Tibial artery (tissue), 4 donors: Measurements from ENCODE around the gene RANBP2.
"Not testable (repeated sequence)": the region's sequence is repeated elsewhere in the genome, so short reads cannot be mapped to it uniquely, and the experiment has no call there.

ENCODE experiments used
- DNase-seq, 2 donors: peaks; one replicate each; pipeline ENCODE4 v3.0.0-alpha.2; 2019
- H3K27ac ChIP-seq, 2 donors: fragments of 200-600 bp; sonication (generic) in 1 of 2; 1 replicate in 1 of 2; 2 replicates in 1 of 2; pipeline ENCODE4 v1.5.1; 2018 to 2019; ENCODE audit warnings: mild to moderate bottlenecking in 1 of 2
- H3K27me3 ChIP-seq, 2 donors: fragments of 200-600 bp; sonication (generic) in 1 of 2; one replicate each; pipeline versions ENCODE4 v1.5.1 to v1.6.0; 2016 to 2019
- H3K36me3 ChIP-seq, 3 donors: fragments of 200-600 bp; sonication (generic) in 2 of 3; one replicate each; pipeline ENCODE4 v1.5.1; 2016 to 2019; ENCODE audit warnings: mild to moderate bottlenecking in 2 of 3
- H3K4me1 ChIP-seq, 4 donors: fragments of 200-600 bp; sonication (generic) in 2 of 4; 1 replicate in 3 of 4; 2 replicates in 1 of 4; pipeline ENCODE4 v1.5.1; 2016 to 2019
- H3K4me3 ChIP-seq, 2 donors: fragments of 200-600 bp; sonication (generic) in 1 of 2; 1 replicate in 1 of 2; 2 replicates in 1 of 2; pipeline ENCODE4 v1.5.1; 2018 to 2019; ENCODE audit warnings: mild to moderate bottlenecking in 2 of 2
- H3K9me3 ChIP-seq, 3 donors: fragments of 200-600 bp; sonication (generic) in 1 of 3; one replicate each; pipeline ENCODE4 v1.5.1; 2016 to 2019
- CTCF ChIP-seq, 2 experiments: fragments of 200-600 bp in 1 of 2; fragments of 450-650 bp in 1 of 2; IDR thresholded peaks; one replicate each; pipeline ENCODE4 v1.5.1; 2017 to 2019; ENCODE audit warnings: antibody characterized with exemption in 2 of 2, mild to moderate bottlenecking in 1 of 2, moderate library complexity in 1 of 2
- intact Hi-C: fragments of 100-400 bp; cut with DNase I; formaldehyde crosslinking; loops from one replicate; pipeline ENCODE4 v1.15.0; 2023; ENCODE audit warnings: low total_unique reads

The RANBP2 gene

DNA sequence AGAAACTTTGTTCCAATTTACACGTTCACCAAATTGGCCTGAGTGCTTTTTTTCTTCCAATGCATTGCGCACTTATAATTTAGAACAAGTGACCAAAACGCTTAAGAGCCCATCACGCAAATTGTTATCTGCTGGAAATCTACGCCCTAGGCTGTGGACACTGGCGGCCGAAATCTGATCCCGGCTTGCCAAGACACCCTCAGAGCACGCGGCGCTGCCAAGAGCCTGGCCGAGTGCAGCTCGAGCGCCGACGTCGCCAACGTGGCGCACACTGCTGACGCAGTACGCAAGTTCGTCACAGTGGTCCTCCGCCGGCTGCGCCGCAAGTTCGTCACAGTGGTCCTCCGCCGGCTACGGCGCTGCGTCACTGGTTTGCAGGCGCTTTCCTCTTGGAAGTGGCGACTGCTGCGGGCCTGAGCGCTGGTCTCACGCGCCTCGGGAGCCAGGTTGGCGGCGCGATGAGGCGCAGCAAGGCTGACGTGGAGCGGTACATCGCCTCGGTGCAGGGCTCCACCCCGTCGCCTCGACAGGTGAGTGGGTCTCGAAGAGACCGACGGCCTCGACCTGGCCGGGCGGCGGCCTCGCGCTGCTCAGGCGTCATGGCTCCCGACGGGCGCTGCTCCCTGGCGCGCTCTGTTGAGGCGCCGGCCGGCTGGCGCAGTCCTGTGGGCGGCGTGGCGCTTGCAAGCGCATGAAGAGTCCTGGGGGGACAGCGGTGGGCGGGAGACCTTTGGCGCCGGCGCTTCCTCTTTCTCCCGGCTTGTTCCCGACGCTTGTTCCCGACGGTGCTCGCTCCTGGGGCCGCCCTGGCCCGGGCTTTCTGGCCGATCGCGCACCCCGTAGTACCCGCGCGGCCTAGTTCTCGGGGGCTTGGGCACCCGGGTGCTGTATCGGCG lies at the start of gene RANBP2:
TSS of gene RANBP2 (plus strand) at position 334 of the 896 bp plus-strand sequence. CDS start at position 459, 125 bp downstream.
- intact Hi-C loops, result no loop called here
- no peaks in the 10 kb centered on the region for H3K9me3 ChIP-seq
- H3K27me3 ChIP-seq, result no peaks in the 10 kb centered on the region
- H3K36me3 ChIP-seq, result no peaks in the 10 kb centered on the region
- no peak for TF ChIP-seq CTCF (IDR thresholded peaks at IDR 0.05)
- peak within 1 kb of the TSS; percentile 67 to 83 for H3K4me3 ChIP-seq
- H3K27ac ChIP-seq, result peak within 1 kb of the TSS; percentile 89 to 95
- DNase-seq, result peak; percentile 90 to 97
- H3K4me1 ChIP-seq, result peaks cover 4 to 28% (median 9%) of the 10 kb centered on the region in 4 donors

DNA sequence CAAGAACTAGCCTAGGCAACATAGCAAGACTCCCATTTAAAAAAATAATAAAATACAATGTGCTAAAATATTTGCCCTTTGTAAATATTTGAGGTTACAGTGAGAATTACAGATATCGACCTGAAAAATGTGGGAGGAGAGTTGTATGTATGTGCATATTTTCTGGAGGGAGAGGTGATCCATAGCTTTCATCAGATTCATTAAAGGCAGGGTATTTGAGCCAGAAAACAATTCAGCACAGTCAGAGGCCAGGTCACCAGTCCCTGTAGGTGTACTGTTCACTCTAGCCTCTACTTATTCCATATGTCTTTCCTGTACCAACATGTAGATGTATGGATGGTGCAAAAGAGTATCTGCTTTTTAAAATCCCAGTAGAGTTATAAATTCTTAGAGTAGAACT lies 49.0 kb upstream of the RANBP2 start:
- Histone ChIP-seq H3K4me1 (peaks cover 0 to 18% (median 0%) of the 10 kb centered on the region in 4 donors), H3K36me3 (peaks cover 6 to 16% (median 15%) of the 10 kb centered on the region in 3 donors)
- intact Hi-C loops, DNase-seq, H3K27me3 ChIP-seq, H3K4me3 ChIP-seq, H3K27ac ChIP-seq, H3K9me3 ChIP-seq: not testable (repeated sequence)

- peaks cover 14 to 22% (median 15%) of the 10 kb centered on the region in 3 donors for H3K36me3 ChIP-seq
- H3K4me1 ChIP-seq, intact Hi-C loops, H3K4me3 ChIP-seq, H3K27me3 ChIP-seq, H3K9me3 ChIP-seq, H3K27ac ChIP-seq, DNase-seq: not testable (repeated sequence)
Observed at GRCh38 chr2:108672200-108672805, 47.0 kb upstream of the RANBP2 start.

- Histone ChIP-seq H3K36me3 (peaks cover 15 to 24% (median 21%) of the 10 kb centered on the region in 3 donors), H3K4me1 (peaks cover 0 to 37% (median 10%) of the 10 kb centered on the region in 4 donors)
- H3K4me3 ChIP-seq, H3K27me3 ChIP-seq, H3K9me3 ChIP-seq, H3K27ac ChIP-seq, DNase-seq, intact Hi-C loops: not testable (repeated sequence)
Observed at GRCh38 chr2:108676522-108676921, 42.8 kb upstream of the RANBP2 start.

DNA sequence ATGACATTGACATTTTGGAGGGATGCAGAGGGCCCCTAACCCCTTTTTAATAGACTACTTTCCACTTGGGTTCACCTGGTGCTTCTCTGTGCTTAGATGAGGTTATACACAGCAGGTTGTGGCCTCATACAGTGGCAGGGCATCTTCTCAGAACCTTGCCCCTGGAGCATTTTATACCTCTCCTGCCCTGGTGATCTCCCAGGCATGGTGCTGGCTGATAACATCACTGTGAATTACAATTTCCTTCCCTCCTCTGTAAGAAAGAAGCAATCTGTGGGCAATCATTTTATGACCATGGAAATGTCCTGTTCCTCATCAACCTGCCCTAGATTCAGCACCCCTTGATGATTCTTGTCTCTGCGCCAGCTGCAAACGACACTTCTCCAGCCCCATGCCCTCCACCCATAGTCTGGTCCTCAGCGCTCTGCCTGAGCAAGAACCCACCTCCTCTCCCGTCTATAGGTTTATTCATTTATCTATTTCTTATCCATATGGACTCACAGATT lies 42.0 kb upstream of the RANBP2 start:
- H3K4me3 ChIP-seq, H3K27me3 ChIP-seq, DNase-seq, intact Hi-C loops, H3K9me3 ChIP-seq: not testable (repeated sequence)
- peak overlapping the region in 1 of 2 donors; percentile 49 for H3K27ac ChIP-seq
- H3K4me1 ChIP-seq, result peaks cover 0 to 37% (median 10%) of the 10 kb centered on the region in 4 donors
- peaks cover 15 to 24% (median 17%) of the 10 kb centered on the region in 3 donors for H3K36me3 ChIP-seq

DNA sequence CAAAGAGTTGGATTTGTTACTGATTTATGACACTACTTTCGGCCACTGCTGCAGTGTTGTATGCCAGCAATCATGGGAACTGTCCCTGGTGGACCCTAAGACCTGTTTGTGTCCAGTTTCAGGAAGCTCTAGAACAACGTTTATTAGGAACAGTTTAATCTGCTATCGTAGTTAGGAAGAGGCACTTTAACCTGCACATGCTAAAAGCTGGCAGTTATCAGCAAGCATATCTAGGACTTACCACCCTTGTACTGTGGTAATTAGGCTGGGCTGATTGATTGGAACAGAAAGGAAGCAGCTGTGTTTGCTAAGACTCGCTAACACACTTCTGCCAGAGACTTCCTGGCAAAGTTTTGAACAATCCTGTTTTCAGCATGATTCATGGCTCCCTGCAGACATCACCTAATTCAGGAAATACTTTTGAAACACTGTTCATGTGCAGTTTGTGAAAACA lies 41.1 kb upstream of the RANBP2 start:
- H3K27me3 ChIP-seq, H3K9me3 ChIP-seq, intact Hi-C loops, H3K4me3 ChIP-seq, DNase-seq: not testable (repeated sequence)
- H3K4me1 ChIP-seq, result peaks cover 0 to 37% (median 10%) of the 10 kb centered on the region in 4 donors
- peaks cover 12 to 29% (median 15%) of the 10 kb centered on the region in 3 donors for H3K36me3 ChIP-seq
- H3K27ac ChIP-seq, result peak overlapping the region; percentile 33 to 49

DNA sequence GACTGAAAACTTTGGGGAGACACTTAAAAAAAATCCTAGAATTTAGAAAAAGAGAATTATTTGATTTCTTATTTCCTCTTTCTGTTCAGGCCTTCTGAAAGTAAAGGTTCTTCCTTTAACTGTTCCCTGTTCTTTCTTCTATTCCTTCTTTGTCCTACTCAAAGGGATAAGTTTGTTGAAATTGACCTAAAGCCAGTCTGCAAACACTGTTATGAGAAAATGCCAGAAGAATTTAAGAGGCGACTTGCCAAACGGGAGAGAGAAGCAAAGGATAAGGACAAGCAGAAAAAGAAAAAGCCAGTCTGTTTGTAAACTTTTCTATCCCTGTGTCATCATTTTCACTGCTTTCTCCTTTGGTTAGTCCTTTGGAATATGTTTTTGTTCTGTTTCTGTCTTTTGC lies 38.5 kb upstream of the RANBP2 start:
- Histone ChIP-seq H3K36me3 (peaks cover 4 to 33% (median 10%) of the 10 kb centered on the region in 3 donors), H3K4me1 (peaks cover 0 to 37% (median 10%) of the 10 kb centered on the region in 4 donors), H3K27ac (peak overlapping the region; percentile 33 to 36)
- H3K4me3 ChIP-seq, H3K27me3 ChIP-seq, intact Hi-C loops, H3K9me3 ChIP-seq, DNase-seq: not testable (repeated sequence)

- H3K27ac ChIP-seq, H3K27me3 ChIP-seq, DNase-seq, H3K4me3 ChIP-seq, H3K9me3 ChIP-seq, intact Hi-C loops, H3K4me1 ChIP-seq: not testable (repeated sequence)
- H3K36me3 ChIP-seq, result peaks cover 4 to 13% (median 7%) of the 10 kb centered on the region in 3 donors
Observed at GRCh38 chr2:108688818-108689756, 30.2 kb upstream of the RANBP2 start.

GRCh38 chr2:108690001-108690400 lies 29.3 kb upstream of the RANBP2 start:
- intact Hi-C loops, H3K27me3 ChIP-seq, H3K4me3 ChIP-seq, H3K4me1 ChIP-seq, DNase-seq, H3K36me3 ChIP-seq, H3K9me3 ChIP-seq, H3K27ac ChIP-seq: not testable (repeated sequence)
